ENCODE data around the gene ITPRID1.
"Not testable (repeated sequence)": the region's sequence is repeated elsewhere in the genome, so short reads cannot be mapped to it uniquely, and the experiment has no call there.

ITPRID1 gene

GRCh38 chr7:31513790-31514189 is at the start of gene ITPRID1:
Gene ITPRID1 (plus strand): TSS chr7:31514090. CDS start chr7:31553025, 38,935 bp downstream.
- no peak for DNase-seq (ENCODE audit: low read depth)

- DNase-seq (ENCODE audit: low read depth), result no peak
Observed at GRCh38 chr7:31464601-31465000, 49.3 kb upstream of the ITPRID1 start.

GRCh38 chr7:31465285-31465684 is 48.6 kb upstream of the ITPRID1 start:
- no peak for DNase-seq (ENCODE audit: low read depth)

GRCh38 chr7:31466036-31466435 is 47.9 kb upstream of the ITPRID1 start:
- DNase-seq (ENCODE audit: low read depth), result no peak

GRCh38 chr7:31470883-31471282 is 43.0 kb upstream of the ITPRID1 start:
- DNase-seq (ENCODE audit: low read depth), result not testable (repeated sequence)

GRCh38 chr7:31475368-31475767 is 38.5 kb upstream of the ITPRID1 start:
- no peak for DNase-seq (ENCODE audit: low read depth)

- no peak for DNase-seq (ENCODE audit: low read depth)
Observed at GRCh38 chr7:31476073-31476745, 37.7 kb upstream of the ITPRID1 start.

GRCh38 chr7:31476941-31477677 is 36.8 kb upstream of the ITPRID1 start:
- DNase-seq (ENCODE audit: low read depth), result no peak

- no peak for DNase-seq (ENCODE audit: low read depth)
Observed at GRCh38 chr7:31478018-31478417, 35.9 kb upstream of the ITPRID1 start.

GRCh38 chr7:31478721-31479120 is 35.2 kb upstream of the ITPRID1 start:
- DNase-seq (ENCODE audit: low read depth), result no peak

GRCh38 chr7:31487071-31487470 is 26.8 kb upstream of the ITPRID1 start:
- no peak for DNase-seq (ENCODE audit: low read depth)

- no peak for DNase-seq (ENCODE audit: low read depth)
Observed at GRCh38 chr7:31487476-31487875, 26.4 kb upstream of the ITPRID1 start.

- DNase-seq (ENCODE audit: low read depth), result peak; percentile 27
Observed at GRCh38 chr7:31488562-31489203, 25.2 kb upstream of the ITPRID1 start.

- DNase-seq (ENCODE audit: low read depth), result no peak
Observed at GRCh38 chr7:31490796-31491314, 23.0 kb upstream of the ITPRID1 start.

- no peak for DNase-seq (ENCODE audit: low read depth)
Observed at GRCh38 chr7:31492086-31492485, 21.8 kb upstream of the ITPRID1 start.

- DNase-seq (ENCODE audit: low read depth), result no peak
Observed at GRCh38 chr7:31493714-31494181, 20.1 kb upstream of the ITPRID1 start.

GRCh38 chr7:31494421-31494820 is 19.5 kb upstream of the ITPRID1 start:
- DNase-seq (ENCODE audit: low read depth), result no peak

- no peak for DNase-seq (ENCODE audit: low read depth)
Observed at GRCh38 chr7:31495653-31496052, 18.2 kb upstream of the ITPRID1 start.

GRCh38 chr7:31497516-31497915 is 16.4 kb upstream of the ITPRID1 start:
- no peak for DNase-seq (ENCODE audit: low read depth)

- DNase-seq (ENCODE audit: low read depth), result no peak
Observed at GRCh38 chr7:31500656-31501055, 13.2 kb upstream of the ITPRID1 start.

- DNase-seq (ENCODE audit: low read depth), result no peak
Observed at GRCh38 chr7:31508823-31509222, 5.1 kb upstream of the ITPRID1 start.

GRCh38 chr7:31512166-31512565 is 1.7 kb upstream of the ITPRID1 start:
- DNase-seq (ENCODE audit: low read depth), result no peak
